HG02943 (cell line): Measurements from ENCODE around the gene KIAA1586.
"Not testable (repeated sequence)": the region's sequence is repeated elsewhere in the genome, so short reads cannot be mapped to it uniquely, and the experiment has no call there.

Experiments
- ATAC-seq: cut with Tn5 transposase; IDR thresholded peaks from one replicate; pipeline ENCODE4 v1.9.1; 2021; ENCODE audit warnings: mild to moderate bottlenecking, low read depth, moderate library complexity; ENCODE audit not compliant: unreplicated experiment

KIAA1586 gene

DNA sequence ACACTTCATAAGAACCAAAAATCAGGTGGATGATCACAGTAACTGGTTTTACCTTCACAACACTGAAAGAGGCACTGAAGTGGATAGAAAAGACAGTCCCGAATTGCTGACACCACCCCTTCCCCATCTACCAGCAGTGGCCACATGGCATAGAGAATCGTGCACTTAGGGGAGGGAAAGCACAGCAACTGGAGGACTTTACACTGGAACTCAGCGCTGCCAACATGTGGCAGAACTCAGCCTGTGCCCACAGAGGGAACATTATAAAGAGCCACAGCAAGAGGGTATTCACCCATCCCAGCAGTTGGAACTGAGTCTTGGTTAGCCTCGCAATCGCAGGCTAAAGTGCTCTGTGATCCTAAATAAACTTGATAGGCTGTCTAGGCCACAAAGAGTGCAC lies 6.5 kb upstream of the KIAA1586 start:
- ATAC-seq, result no peak

DNA sequence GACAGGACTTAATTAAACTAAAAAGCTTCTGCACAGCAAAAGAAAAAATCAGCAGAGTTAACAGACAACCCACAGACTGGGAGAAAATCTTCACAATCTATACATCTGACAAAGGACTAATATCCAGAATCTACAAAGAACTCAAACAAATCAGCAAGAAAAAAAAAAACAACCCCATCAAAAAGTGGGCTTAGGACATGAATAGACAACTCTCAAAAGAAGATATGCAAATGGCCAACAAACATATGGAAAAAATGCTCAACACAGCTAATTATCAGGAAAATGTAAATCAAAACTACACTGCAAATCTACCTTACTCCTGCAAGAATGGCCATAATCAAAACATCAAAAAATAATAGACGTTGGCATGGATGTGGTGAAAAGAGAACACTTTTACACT lies 2.4 kb upstream of the KIAA1586 start:
- not testable (repeated sequence) for ATAC-seq

DNA sequence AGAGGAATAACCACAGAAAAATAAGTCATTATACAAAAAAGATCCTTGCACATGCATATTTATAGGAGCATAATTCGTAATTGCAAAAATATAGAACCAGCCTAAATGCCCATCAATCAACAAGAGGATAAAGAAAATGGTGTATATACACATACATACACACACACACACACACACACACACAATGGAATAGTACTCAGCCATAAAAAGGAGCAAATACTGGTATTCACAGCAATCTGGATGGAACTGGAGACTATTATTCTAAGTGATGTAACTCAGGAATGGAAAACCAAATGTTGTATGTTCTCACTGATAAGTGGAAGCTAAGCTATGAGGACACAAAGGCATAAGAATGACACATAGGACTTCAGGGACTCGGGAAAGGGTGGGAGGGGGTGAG lies 1.9 kb upstream of the KIAA1586 start:
- ATAC-seq, result no peak

DNA sequence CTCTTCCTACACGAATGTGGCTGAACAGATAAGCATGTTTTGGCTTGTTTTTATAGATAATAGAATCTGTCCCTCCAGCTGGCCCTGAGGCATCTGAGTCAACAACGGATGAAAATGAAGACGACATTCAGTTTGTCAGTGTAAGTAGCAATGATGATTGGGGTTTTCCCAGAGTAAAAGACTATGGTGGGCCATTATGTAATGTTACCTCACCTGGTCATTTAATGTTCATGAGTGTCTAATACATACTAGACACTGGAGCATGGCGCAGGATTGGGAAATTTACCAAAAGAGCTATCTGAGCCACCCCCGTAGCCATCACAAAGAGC lies 728 bp downstream of the KIAA1586 start:
- peak; percentile 30 for ATAC-seq

DNA sequence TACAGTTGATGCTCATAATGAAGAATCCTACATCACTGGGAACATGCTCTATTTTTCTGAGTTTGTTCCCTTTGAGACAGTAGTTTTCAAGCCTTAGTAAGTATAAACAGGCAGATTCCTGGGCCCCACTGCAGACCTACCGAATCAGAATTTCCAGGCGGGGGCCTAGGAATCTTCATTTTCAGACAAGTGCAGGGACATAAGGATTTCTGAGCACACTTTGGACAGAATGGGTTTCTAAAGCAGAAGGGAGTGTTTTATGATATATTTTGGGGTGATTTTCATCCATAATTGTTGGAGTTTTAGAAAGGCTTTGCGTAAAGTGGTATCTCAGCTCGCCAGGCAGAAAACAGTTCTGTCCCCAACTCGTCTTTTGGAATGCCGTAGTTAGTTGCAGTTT lies 1.4 kb downstream of the KIAA1586 start:
- not testable (repeated sequence) for ATAC-seq

DNA sequence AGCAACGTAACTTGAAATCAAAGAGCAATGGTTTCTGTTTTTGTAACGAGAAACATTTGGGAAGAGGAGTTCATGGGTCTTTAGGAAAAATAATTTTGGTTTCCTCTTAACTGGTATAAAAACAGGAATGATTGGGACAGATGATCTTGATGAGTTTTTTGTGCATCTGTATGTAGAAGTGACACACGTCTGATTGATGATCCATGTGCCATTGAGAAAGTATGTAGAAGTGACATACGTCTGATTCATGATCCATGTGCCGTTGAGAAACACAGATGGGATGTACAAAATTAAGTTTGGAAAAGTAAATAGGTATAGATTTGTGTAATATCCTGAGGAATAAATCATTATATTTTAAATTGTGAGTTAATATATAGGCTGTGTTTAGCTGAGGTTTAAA lies 2.1 kb downstream of the KIAA1586 start:
- ATAC-seq, result no peak

DNA sequence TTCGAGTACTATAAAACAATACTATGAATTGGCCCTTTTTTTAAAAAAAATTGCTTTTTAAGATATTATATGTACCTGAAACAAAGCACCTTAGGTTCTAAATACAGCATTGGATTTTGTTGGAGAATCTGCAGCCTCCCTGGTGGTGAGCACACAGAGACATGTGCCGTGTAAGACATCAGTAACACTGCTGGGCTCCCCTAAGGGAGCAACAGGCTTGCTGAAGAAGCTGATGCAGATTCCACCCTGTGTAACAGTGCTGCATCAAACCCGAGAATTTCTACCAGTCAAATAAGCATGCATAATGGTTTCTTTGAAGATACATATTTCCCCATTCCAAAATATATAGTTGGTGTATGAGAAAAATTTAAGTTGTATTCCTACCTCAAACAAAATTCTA lies 17.4 kb downstream of the KIAA1586 start:
- no peak for ATAC-seq

DNA sequence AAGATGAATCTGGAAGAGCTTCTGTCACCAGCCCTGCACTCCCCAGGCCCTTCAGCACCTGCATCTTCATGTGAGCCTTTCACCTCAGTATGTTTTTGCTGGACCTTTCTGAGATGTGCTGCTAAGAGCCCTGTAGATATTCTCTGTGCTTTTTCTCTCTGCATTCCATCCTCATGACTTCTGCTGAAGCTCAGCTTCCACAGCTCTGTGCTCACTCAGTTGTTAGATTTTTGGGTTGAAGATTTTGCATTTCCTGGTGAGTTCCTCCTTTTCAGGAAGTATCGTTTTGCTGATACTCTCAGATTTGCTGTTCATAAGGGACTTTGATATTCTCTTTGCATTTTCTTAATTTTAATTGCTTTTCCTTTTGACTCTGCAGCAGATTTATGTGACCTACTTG lies 18.3 kb downstream of the KIAA1586 start:
- ATAC-seq, result no peak

DNA sequence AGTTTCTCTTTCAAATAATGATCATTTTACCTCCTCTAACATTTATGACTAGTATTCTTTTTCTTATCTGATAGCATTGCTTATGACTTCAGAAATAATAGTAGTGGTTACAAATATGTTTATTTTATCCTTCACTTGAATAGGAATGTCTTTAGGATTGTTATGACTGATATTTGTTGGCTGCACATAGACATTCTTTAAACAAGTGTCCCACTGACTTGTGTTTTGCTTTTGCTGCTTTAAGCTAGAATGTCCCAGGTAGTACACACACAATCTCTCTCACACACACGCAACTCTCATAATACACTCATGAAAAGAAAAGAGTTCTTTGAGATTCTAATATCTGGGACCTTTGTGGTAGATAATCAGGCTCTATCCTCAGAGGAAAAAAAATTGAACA lies 21.6 kb downstream of the KIAA1586 start:
- ATAC-seq, result no peak

DNA sequence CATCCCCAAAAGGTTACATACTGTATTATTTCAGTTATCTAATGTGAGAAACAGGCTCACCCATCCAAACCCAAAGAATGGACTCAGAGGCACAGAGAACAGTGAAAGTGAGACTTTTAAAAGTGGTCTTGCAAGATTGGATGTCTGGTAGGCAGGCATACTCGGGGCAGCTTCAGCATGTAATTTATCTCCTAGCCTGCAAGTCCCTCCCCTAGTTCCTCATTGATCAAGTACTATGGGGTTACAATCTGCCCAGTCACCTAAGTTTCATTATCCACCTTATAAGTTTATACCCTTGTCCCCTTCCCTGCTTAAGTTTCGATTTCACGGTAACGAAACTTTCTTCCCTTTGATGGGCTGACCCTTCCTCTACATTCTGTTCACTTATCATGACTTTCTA lies 22.7 kb downstream of the KIAA1586 start:
- no peak for ATAC-seq

DNA sequence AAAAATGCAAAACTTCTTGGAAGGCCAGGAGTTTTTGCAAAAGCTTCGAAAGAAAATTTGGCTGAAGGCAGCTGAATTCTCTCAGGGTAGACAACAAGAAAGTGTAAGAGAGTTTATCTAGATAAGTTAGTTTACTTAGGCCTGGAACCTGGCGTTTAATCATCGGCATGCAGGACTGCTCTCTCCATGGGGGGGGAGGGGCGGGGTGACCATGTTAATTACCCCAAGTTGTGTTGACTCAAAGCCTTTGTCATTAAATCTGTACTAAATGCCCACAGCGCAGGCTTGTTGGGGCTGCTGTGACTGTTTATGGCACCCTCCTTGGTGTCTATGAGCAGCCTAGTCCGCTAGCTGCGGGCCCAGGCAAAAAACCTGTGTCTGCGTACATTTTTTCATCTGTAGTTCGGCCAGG lies 23.4 kb downstream of the KIAA1586 start:
- no peak for ATAC-seq

DNA sequence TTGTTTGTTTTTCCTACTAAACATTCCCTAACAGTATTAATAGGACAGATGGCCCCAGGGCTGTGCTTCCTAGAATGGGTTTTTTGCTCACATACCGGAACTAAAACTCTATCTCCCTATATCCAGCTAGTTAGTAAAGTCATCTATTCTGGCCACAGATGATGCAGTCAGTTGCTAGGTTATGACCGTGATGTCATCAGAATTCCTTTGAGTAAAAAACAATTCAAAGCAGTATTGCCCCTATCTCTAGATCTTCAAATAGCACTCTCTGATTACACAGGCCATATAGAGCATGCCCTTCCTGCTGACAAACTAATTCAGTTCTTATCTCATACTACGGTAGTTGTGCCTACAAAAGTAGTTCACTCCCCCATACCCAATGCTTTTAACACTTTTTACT lies 25.6 kb downstream of the KIAA1586 start:
- ATAC-seq, result no peak

DNA sequence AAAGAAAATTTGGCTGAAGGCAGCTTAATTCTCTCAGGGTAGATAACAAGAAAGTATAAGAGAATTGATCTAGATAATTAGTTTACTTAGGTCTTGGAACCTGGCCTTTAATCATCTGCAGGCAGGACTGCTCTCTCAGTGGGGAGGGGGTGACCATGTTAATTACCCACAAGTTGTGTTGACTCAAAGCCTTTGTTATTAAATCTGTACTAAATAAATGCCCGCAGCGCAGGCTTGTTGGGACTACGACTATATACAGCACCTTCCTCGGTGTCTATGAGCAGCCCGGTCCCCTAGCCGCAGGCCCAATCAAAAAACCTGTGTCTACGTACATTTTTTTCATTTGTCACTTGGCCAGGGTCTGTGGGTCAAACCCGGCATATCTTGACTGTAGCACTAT lies 27.9 kb downstream of the KIAA1586 start:
- ATAC-seq, result no peak

DNA sequence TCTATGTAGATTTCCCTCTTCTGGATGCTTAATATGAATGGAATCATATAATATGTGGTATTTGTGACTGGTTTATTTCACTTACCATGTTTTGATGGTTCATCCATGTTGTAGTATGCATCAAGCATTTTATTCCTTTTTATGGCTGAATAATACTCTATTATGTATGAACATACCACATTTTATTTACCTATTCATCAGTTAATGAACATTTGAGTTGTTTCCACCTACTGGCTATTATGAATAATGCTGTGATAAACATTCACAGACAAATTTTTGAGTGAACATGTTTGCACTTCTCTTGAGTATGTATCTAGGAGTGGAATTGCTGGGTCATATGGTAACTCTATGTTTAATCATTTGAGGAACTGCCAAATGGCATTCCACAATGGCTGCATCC lies 28.6 kb downstream of the KIAA1586 start:
- no peak for ATAC-seq

DNA sequence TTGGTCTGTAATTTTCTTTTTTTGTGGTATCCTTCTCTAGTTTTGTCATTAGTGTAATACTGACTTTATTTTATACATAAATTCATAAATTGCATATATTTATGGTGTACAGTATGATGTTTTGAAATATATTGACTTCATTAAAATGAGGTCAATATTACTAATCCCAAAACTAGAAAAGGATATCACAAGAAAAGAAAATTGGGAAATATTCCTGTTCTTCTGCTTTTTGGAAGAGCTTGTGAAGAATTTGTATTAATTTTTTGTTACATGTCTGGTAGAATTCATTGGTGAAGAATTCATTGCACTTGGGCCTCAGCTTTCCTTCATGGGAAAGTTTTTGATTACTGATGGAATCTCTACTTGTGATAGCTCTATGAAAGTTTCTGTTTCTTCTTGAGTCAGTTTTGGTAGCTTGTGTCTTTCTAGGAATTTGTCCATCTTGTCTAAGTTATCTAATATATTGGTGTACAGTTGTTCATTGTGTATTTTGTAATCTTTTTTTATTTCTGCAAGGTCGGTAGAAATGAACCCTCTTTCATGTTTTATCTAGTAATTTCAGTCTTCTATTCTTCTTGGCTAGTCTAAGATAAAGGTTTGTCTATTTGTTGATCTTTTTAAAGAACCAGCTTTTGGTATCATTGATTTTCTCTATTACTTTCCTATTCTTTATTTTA lies 32.2 kb downstream of the KIAA1586 start:
- ATAC-seq, result no peak

DNA sequence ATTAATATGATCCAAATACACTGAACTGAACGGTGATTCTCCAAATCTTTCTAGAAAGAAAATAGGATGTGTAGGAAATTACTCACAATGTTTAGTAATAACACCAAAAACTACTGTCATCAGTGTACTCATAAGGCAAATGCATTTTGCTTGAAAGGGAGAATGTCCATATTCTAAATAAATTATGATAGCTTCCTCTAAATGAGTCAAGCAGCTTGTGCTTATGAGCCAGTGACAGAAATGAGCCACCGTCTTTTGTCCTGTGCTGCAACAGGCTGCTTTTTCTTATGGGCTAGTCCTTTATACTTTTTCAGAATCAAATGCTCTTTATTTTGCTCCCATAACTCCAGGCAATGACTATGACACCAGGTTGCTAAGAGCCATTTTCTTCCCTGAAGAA lies 39.0 kb downstream of the KIAA1586 start:
- ATAC-seq, result no peak

DNA sequence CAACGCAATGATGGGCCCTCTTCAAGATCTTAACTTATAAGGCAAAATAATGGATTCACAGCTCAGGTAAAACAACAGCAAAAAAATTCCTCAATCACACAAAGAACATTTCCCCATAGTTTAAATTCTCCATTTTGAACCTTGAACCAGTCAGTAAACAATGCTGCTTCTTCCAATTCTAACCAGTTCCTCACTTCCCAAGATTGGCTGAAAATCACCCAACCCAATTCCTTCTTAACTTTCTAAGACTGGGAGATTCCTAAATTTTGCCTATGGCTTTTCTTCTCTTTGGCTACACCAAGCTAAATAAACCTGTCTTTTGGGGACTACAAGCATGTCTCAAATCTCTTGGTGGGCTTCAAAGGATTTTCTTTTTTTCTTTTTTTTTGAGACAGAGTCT lies 40.4 kb downstream of the KIAA1586 start:
- ATAC-seq, result no peak

DNA sequence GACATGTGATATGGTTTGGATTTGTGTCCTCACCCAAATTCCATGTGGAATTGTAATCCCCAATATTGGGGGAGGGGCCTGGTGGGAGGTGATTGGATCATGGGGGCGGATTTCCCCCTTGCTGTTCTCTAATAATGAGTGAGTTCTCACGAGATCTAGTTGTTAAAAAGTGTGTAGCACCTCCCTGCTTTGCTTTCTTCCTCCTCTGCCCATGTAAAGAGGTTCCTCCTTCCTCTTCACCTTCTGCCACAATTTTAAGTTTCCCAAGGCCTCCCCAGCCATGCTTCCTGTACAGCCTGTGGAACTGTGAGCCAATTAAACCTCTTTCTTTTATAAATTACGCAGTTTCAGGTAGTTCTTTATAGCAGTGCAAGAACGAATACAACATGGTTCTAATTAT lies 41.4 kb downstream of the KIAA1586 start:
- ATAC-seq, result no peak

DNA sequence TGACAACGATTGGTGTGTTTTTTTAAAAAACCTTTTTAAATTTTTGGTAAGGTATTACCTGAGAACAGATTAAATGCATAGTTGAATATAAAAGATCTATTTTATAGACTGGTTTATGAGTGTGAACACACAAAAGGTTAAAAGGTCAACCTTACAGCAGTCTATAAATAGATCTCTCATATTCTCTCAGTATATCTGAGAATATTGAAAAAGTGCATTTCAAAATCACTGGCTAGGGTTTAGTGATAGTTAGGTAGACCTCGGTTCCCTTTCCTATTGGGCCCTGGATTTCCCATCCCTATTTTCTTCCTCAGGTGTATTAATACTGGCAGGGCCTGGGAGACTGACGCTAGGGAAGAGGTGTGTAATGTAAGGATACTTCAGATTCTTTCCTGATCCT lies 42.8 kb downstream of the KIAA1586 start:
- ATAC-seq, result no peak

DNA sequence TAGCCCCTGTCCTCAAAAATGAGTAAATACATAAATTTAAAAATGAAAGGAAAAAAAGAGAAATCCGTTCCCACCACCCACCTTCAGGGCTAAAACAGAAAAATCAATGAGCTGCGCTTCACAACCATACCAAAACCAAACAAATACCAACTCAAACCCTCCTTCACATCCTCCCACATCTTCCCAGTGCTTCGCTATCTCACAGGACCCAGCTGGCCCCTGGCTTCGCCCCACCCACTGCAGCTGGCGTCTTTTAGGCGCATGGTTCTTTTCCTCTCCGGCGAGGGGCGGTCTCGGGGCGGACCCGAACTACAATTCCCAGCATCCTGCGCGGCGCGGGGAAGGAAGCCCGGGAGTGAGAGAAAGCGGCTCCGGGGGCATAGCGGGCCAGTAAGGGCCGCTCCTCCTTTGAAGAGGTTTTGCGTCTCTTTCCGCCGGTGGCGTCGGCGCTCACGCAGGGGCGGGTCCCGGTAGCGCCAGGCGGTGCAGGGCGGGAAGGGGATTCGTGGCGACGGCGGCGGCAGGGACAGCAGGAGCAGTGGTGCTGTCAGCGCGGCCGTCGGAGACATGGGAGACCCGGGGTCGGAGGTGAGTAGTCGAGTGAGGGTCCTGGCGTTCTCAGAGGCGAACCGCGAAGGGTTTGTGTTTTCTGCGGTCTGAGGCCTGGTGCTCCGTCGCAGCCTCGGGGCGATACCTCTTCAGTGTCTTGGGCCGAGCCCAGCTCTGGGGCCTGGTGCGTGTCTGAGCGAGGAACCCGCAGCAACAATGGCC lies 43.4 kb downstream of the KIAA1586 start, which contains the start of gene ZNF451:
TSS of gene ZNF451 (plus strand) at position 502 of the 771 bp plus-strand sequence. CDS start at position 568, 66 bp downstream.
- ATAC-seq, result peak; percentile 93

DNA sequence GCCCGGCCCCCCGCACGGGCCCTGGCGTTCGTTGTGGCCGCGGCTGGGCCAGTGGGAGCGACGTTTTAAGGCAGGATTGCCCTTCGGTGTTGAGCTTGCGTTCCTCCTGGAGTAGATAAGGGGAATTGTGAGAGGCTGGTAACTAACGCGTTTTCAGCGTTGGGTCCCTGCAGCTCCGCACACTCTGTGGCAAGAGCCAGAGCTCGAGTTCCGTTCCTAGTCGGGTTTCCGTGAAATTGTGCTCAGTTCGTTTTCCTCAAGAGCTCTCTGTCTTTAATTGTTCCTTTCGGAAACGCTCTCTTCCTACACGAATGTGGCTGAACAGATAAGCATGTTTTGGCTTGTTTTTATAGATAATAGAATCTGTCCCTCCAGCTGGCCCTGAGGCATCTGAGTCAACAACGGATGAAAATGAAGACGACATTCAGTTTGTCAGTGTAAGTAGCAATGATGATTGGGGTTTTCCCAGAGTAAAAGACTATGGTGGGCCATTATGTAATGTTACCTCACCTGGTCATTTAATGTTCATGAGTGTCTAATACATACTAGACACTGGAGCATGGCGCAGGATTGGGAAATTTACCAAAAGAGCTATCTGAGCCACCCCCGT lies 44.1 kb downstream of the KIAA1586 start:
- peak; percentile 13 for ATAC-seq

DNA sequence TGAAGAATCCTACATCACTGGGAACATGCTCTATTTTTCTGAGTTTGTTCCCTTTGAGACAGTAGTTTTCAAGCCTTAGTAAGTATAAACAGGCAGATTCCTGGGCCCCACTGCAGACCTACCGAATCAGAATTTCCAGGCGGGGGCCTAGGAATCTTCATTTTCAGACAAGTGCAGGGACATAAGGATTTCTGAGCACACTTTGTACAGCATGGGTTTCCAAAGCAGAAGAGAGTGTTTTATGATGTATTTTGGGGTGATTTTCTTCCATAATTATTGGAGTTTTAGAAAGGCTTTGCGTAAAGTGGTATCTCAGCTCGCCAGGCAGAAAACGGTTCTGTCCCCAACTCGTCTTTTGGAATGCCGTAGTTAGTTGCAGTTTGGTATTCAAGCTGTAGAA lies 44.9 kb downstream of the KIAA1586 start:
- ATAC-seq, result not testable (repeated sequence)
